K562 (cell line): ENCODE measurements around the gene SLC48A1.

Experiments
- ARNT ChIP-seq, 2 experiments: fragments of 450-650 bp; IDR thresholded peaks; 2 replicates each; pipeline ENCODE4 v1.6.1; 2016; ENCODE audit warnings: mild to moderate bottlenecking in 1 of 2
- C11orf30 ChIP-seq: fragments of 450-650 bp; IDR thresholded peaks from 2 replicates; pipeline ENCODE4 v1.6.1; 2016; ENCODE audit warnings: low read depth, mild to moderate bottlenecking
- CTCF ChIP-seq, 3 experiments: IDR thresholded peaks in 2 of 3; conservative IDR thresholded peaks in 1 of 3; 2 replicates each; pipeline ENCODE4 v1.5.1; 2011 to 2012; ENCODE audit warnings: low read length in 3 of 3, mild to moderate bottlenecking in 3 of 3, control low read depth in 2 of 3, improper control_type of control experiment in 1 of 3, inconsistent platforms in 1 of 3, low read depth in 1 of 3, mixed read lengths in 1 of 3, moderate library complexity in 1 of 3; ENCODE audit not compliant: insufficient read depth in 2 of 3
- E2F4 ChIP-seq: sonication (generic); formaldehyde crosslinking; IDR thresholded peaks from 2 replicates; pipeline ENCODE4 v1.8.0; 2022; ENCODE audit warnings: mild to moderate bottlenecking, low read depth, missing genetic modification reagents
- EZH2 ChIP-seq: IDR thresholded peaks from 2 replicates; pipeline ENCODE4 v1.6.1; 2012; ENCODE audit warnings: low read depth, mild to moderate bottlenecking, inconsistent platforms, low read length, borderline replicate concordance
- KLF10 ChIP-seq: fragments of 250-450 bp; sonication (Bioruptor Pico); IDR thresholded peaks from 2 replicates; pipeline ENCODE4 v1.6.1; 2021; ENCODE audit warnings: matching md5 sums
- MYC ChIP-seq, 2 experiments: fragments of 250-450 bp in 1 of 2; sonication (Bioruptor Pico) in 1 of 2; IDR thresholded peaks; 2 replicates each; pipeline versions ENCODE4 v1.5.1 to v1.6.1; 2012 to 2021; ENCODE audit warnings: low read depth in 2 of 2, borderline replicate concordance in 1 of 2, improper control_type of control experiment in 1 of 2, low read length in 1 of 2, mild to moderate bottlenecking in 1 of 2, moderate library complexity in 1 of 2
- TEAD1 ChIP-seq, 2 experiments: fragments of 450-650 bp in 1 of 2; sonication (generic) in 1 of 2; formaldehyde crosslinking; IDR thresholded peaks; 2 replicates each; pipeline versions ENCODE4 v1.4.0 to v1.8.0; 2020 to 2022; ENCODE audit warnings: mild to moderate bottlenecking in 2 of 2, missing genetic modification reagents in 1 of 2
- ZBTB11 ChIP-seq, 3 experiments: fragments of 200-800 bp in 1 of 3; fragments of 250-450 bp in 1 of 3; fragments of 450-650 bp in 1 of 3; sonication (Bioruptor Pico) in 1 of 3; sonication (Bioruptor generic) in 1 of 3; formaldehyde crosslinking in 1 of 3; IDR thresholded peaks; 2 replicates each; pipeline versions ENCODE4 v1.6.1 to v1.8.0; 2016 to 2022; ENCODE audit warnings: mild to moderate bottlenecking in 2 of 3, missing genetic modification characterization in 2 of 3, missing compliant biosample characterization in 1 of 3, moderate library complexity in 1 of 3
- ZKSCAN1 ChIP-seq: fragments of 150-350 bp; IDR thresholded peaks from 2 replicates; pipeline ENCODE4 v1.6.1; 2016; ENCODE audit warnings: low read depth, low read length
- ZNF146 ChIP-seq: IDR thresholded peaks from one replicate; pipeline ENCODE4 v1.6.1; 2018; ENCODE audit warnings: missing compliant biosample characterization; ENCODE audit not compliant: unreplicated experiment
- ZNF589 ChIP-seq: fragments of 200-800 bp; sonication (Bioruptor generic); IDR thresholded peaks from 2 replicates; pipeline ENCODE4 v1.6.1; 2016; ENCODE audit warnings: low read depth, missing genetic modification characterization, missing compliant biosample characterization
- ZNF780A ChIP-seq: fragments of 250-450 bp; sonication (Bioruptor Pico); IDR thresholded peaks from 2 replicates; pipeline ENCODE4 v1.5.0; 2021; ENCODE audit warnings: mild to moderate bottlenecking
- TF ChIP-seq, protein P1 (sequence below): sonication (generic); formaldehyde crosslinking; IDR thresholded peaks from 2 replicates; pipeline ENCODE4 v1.9.0; 2022; ENCODE audit warnings: mild to moderate bottlenecking, missing genetic modification reagents

GRCh38 chr12:47770086-47770726 is 2.8 kb upstream of the SLC48A1 start:
- TF ChIP-seq C11orf30 (no peak), TEAD1 (CRISPR knock-in tag; IDR thresholded peaks at IDR 0.05) (no peak), CTCF (IDR thresholded peaks at IDR 0.05 in 2 of 3, conservative IDR thresholded peaks at IDR 0.05 in 1 of 3; ENCODE audit: insufficient read depth in 2 of 3, low read depth in 1 of 3, low read length in 3 of 3) (no peak), EZH2 (no peak), E2F4 (CRISPR knock-in tag) (no peak), ZNF589 (no peak), ZKSCAN1 (no peak), ZBTB11 (CRISPR knock-in tag; IDR thresholded peaks at IDR 0.05) (no peak), ARNT (IDR thresholded peaks at IDR 0.05) (no peak), MYC (IDR thresholded peaks at IDR 0.05; ENCODE audit: low read depth, low read length) (no peak), MYC (CRISPR knock-in tag; IDR thresholded peaks at IDR 0.05; ENCODE audit: borderline replicate concordance, low read depth) (no peak), ZNF146 (CRISPR knock-in tag) (no peak), KLF10 (CRISPR knock-in tag) (no peak), ZNF780A (CRISPR knock-in tag) (no peak)
- TF ChIP-seq, protein P1, sequence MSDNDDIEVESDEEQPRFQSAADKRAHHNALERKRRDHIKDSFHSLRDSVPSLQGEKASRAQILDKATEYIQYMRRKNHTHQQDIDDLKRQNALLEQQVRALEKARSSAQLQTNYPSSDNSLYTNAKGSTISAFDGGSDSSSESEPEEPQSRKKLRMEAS = no peak
